HG02970 (cell line): ENCODE data around the gene IL4R.

ENCODE experiments used
- ATAC-seq: cut with Tn5 transposase; IDR thresholded peaks from one replicate; pipeline ENCODE4 v1.9.1; 2021; ENCODE audit warnings: mild to moderate bottlenecking, moderate library complexity, moderate number of reproducible peaks; ENCODE audit not compliant: unreplicated experiment, low FRiP score

The IL4R gene

GRCh38 chr16:27347930-27348685 is 34.3 kb downstream of the IL4R start:
- ATAC-seq: no peak

- no peak for ATAC-seq
Observed at GRCh38 chr16:27349276-27349675, 35.5 kb downstream of the IL4R start.

- no peak for ATAC-seq
Observed at GRCh38 chr16:27350006-27350405, 36.2 kb downstream of the IL4R start.

DNA sequence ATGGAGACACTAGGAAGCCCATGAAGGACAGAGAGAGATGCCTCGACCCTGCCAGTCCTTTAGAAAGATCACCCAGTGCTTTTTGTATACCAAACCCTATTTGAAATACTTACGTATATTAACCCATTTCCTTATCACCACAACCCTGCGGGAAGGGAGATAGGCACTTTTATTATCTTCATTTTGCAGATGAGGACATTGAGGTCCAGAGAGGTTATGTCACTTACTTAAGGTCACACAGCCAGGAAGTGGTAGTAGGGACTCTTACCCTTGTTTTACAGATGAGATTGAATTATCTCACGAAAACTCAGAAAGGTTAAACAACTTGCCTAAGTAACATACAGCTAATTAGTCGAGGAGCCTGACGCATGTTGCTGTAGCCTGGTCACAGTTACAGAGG is 38.2 kb downstream of the IL4R start:
- no peak for ATAC-seq

- no peak for ATAC-seq
Observed at GRCh38 chr16:27353853-27354252, 40.1 kb downstream of the IL4R start.

GRCh38 chr16:27355610-27356009 is 41.8 kb downstream of the IL4R start:
- no peak for ATAC-seq

DNA sequence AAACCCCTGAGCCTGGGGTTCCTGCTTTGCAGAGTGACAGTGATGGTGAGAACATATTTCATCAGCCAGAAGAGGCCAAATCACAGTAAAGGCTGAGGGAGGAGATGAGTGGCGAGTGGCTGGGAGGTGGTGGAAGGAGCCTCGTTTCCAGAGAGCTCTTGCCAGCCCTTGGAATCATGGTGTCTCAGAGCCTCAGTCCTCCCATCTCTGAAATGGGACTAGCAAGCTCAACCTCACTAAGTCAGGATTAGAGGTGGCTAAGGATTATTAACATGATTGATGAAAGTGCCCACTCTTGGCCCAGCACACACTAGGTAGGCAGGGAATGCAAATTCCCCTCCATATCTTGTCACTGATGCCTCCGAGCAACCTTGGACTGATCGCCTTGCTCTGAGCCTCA is 43.0 kb downstream of the IL4R start:
- ATAC-seq: no peak

GRCh38 chr16:27359051-27359450 is 45.3 kb downstream of the IL4R start:
- ATAC-seq: no peak

DNA sequence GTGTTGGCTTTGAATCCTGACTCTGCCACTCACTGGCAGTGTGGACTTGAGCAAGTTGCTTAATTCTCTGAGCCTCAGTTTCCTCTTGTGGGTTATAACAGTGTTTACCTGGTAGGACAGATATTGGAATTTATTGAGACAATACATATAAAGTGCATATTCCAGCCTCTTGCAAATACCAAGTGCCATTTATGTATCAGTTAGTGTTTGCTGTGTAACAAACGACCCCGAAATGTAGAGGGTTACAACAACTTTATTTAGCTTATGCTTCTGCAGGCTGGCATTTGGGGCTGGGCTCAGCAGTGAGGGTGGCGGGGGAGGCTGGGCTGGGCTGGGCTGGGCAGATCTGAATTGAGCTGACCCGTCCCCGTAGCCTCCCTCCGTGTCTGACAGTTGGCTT is 45.8 kb downstream of the IL4R start:
- no peak for ATAC-seq

DNA sequence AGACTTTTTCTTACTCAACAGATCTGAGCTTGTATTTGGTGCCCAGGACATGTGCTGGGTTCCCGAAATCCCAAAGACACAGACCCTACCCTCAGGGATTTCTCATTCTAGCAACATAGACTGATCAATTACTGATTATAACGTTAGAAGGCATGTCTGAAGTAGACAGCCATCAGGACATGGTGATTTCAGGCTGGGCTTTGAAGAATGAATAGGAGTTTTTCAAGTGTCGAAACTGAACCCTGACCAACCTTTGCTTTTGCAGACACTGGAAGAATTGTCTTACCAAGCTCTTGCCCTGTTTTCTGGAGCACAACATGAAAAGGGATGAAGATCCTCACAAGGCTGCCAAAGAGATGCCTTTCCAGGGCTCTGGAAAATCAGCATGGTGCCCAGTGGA is 48.2 kb downstream of the IL4R start:
- no peak for ATAC-seq

- ATAC-seq: no peak
Observed at GRCh38 chr16:27362570-27363245, 48.9 kb downstream of the IL4R start.

DNA sequence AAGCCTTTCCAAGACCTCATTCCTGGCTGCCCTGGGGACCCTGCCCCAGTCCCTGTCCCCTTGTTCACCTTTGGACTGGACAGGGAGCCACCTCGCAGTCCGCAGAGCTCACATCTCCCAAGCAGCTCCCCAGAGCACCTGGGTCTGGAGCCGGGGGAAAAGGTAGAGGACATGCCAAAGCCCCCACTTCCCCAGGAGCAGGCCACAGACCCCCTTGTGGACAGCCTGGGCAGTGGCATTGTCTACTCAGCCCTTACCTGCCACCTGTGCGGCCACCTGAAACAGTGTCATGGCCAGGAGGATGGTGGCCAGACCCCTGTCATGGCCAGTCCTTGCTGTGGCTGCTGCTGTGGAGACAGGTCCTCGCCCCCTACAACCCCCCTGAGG is 49.5 kb downstream of the IL4R start:
- no peak for ATAC-seq

GRCh38 chr16:27363797-27364196 is 50.0 kb downstream of the IL4R start:
- no peak for ATAC-seq

DNA sequence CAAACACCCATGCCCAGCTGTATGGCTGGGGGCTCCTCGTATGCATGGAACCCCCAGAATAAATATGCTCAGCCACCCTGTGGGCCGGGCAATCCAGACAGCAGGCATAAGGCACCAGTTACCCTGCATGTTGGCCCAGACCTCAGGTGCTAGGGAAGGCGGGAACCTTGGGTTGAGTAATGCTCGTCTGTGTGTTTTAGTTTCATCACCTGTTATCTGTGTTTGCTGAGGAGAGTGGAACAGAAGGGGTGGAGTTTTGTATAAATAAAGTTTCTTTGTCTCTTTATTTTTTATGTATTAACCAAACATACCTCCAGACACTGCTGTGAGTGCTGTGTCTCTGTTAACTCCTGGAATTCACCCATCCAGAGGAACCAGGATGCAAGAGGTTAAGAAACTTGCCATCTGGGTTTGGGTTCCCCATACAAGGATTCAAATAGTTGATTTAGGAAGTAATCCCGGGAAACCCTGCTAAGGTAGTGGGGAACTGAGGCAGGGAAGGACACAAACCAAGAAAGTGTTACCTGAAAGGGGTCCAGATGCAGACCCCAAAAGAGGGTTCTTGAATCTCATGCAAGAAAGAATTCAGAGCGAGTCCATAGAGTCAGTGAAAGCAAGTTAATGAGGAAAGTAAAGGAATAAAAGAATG is 50.8 kb downstream of the IL4R start:
- no peak for ATAC-seq

DNA sequence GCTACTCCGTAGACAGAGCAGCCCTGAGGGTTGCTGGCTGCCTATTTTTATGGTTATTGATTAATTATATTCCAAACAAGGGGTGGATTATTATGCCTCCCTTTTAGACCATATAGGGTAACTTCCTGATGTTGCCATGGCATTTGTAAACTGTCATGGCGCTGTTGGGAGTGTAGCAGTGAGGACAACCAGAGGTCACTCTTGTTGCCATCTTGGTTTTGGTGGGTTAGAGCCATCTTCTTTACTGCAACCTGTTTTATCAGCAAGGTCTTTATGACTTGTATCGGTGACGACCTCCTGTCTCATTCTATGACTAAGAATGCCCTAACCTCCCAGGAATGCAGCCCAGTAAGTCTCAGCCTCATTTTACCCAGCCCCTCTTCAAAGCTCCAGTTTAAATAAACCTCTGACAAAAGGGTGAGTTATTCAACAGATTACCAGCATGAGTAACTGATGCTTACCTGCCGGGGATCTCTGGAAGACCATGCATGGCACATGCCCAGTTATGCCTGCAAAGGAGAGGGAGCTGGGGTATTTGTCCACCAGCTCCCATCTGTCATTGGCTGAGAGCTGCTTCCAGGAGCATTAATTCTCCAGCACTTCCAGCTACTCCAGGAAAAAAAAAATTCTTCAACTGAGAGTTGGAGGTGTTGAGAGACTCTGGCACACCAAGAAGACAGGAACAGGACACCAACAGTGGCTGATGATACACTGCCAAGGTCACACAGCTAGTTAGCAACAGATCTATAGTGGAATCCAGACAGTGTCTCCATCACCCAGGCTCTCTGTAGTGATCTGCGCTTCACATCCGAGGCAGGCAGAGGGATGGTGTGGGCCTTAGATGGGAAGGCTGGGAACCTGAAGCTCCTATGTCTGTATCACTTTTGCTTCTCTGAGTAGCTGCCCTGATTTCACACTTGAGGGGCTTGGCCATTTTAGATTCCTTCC is 51.6 kb downstream of the IL4R start:
- ATAC-seq: no peak

- ATAC-seq: peak; percentile 17
Observed at GRCh38 chr16:27366687-27367460, 53.1 kb downstream of the IL4R start.

- peak; percentile 72 for ATAC-seq
Observed at GRCh38 chr16:27367461-27368357, 53.9 kb downstream of the IL4R start.

- no peak for ATAC-seq
Observed at GRCh38 chr16:27368358-27368722, 54.6 kb downstream of the IL4R start.

DNA sequence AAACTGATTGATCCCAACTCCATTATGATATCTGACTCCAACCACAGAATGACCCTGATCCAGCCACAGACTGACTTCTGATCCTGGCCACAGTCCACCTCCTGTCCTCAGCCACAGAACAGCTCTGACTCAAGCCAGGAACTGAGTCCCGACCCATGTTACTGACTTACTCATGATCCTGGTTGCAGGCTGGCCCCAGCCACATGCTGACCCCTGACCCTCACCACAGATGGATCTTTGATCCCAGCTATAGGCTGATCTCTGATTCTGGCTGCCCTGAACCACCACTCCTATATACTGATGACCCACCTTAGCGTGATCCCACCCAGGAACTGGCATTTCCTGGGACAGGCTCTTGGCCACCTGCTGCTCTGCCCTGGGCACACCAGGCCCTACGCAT is 56.0 kb downstream of the IL4R start:
- ATAC-seq: no peak
